Retinal pigment epithelial cell (primary cell): Measurements from ENCODE around the gene KAT8.
"Not testable (repeated sequence)": the region's sequence is repeated elsewhere in the genome, so short reads cannot be mapped to it uniquely, and the experiment has no call there.

ENCODE experiments used
- DNase-seq: peaks from one replicate; pipeline ENCODE4 v3.0.0-alpha.2; 2010; ENCODE audit warnings: low read depth
- H3K4me3 ChIP-seq: 2 replicates; pipeline ENCODE4 v1.5.1; 2011; ENCODE audit warnings: mild to moderate bottlenecking, low read length, control low read depth, moderate library complexity
- CTCF ChIP-seq: conservative IDR thresholded peaks from 2 replicates; pipeline ENCODE4 v1.5.1; 2011; ENCODE audit warnings: low read depth, low read length, control low read depth, inconsistent platforms

KAT8 gene

GRCh38 chr16:31133046-31133501 is 15.6 kb downstream of the KAT8 start:
- TF ChIP-seq CTCF: no peak

DNA sequence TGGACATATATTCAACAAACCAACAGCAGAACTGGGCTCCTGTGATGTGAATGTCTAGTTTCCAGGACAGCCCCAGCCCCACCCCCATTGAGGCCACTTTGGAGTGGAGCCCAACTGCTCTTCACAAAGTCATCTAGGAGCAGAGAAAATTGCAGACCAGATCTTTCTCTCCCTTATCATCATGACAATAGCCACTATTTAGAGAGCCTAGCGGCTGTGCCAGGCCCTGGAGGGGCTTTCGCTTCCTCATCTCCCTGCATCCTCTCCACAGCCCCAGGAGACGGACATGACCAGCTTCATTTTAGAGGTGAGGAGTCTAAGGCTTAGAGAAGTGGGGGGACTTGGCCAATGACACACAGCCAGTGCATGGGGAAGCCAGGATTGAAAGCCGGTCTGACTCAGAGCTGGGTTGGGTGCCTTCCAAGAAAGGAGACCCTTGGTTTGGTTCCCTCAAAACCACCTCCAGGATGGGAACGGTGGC is 16.7 kb downstream of the KAT8 start:
- H3K4me3 ChIP-seq: no peak overlapping the region

More at GRCh38 chr16:31133046-31133501, 15.6 kb downstream of the KAT8 start:
- H3K4me3 ChIP-seq: no peak overlapping the region
- no peak for DNase-seq

DNA sequence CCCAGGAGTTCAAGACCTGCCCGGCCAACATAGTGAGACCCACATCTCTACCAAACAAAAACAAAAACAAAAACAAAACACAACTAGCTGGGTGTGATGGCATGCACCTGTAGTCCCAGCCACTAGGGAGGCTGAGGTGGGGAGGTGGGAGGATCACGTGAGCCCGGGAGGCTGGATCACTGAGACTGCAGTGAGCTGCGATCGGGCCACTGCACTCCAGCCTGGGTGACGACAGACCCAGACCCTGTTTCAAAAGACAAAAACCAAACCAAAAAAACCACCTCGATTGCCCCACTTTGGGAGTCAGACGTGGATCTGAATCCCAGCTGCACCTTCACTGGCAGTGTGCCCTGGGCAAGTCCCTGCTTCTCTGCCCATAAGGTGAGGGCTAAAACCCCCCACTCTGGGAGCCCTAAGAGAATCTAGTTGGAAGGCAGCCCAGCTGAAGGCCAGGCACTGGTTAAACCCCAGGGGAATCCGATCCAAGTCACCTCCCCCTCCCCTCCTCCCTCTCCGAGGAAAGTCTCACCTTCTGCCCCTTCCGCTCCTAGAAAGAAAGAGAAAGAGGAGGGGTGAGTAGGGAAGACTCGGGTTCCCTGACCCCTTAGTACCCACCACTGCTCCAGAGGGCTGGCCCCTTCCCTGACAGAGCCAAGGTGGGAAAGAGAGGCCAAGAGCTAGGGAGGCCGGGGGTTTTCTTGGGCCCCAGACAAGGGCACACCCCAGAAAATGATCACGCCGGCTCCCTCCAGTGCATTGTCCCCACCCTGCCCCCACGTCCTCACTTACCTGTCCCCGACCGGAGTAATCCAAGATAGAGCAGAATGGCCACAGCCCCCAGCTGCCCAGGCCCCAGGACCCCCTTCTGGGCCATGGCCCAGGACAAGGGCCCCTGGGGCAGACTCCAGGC is 17.4 kb downstream of the KAT8 start:
- H3K4me3 ChIP-seq: peak overlapping the region; percentile 19
- no peak for TF ChIP-seq CTCF
- peak; percentile 28 for DNase-seq

More for the DNA sequence above, 16.7 kb downstream of the KAT8 start:
- no peak for TF ChIP-seq CTCF
- DNase-seq: no peak

DNA sequence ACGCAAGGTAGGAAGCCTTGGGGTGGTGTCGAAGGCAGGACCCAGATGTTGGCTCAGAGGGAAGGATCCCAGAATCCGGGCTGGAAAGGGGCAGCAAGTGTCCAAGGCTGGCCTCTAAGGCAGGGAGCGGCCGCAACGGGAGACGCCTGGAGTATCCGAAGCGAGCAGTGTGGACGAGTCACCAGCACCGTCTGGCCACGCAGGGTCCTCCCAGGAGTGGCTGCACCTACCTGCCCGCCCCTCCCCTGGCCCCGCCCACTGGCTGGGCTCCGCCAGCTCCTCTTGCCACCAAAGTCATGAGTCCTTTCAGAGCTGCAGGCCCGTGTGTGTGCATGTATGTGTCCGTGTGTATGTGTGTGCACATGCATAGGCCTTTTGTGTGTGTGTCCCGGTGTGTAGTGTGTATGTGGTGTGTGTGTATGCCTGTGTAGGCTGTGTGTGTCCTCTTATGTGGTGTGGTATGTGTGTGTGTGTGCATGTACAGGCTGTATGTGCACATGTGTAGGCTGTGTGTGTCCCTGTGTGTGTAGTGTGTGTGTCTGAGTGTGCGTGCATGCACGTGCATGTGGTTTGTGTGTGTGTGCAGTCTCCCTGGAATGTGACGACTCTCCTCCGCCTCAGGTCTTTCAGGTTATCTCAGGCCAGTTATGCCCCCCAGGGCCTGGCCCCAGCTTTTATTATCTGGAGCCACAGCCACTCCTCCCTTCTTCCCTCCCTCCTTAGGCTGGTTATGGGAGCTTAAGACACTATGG is 18.2 kb downstream of the KAT8 start, which contains the start of gene PRSS8:
Gene PRSS8, minus strand, starts transcription at position 193 of the 752 bp plus-strand sequence. CDS start 229 bp downstream, outside the sequence.
- DNase-seq: no peak
- peak within 1 kb of the TSS; percentile 19 for H3K4me3 ChIP-seq
- TF ChIP-seq CTCF: no peak

GRCh38 chr16:31136287-31136662 is 18.8 kb downstream of the KAT8 start:
- no peak for TF ChIP-seq CTCF

DNA sequence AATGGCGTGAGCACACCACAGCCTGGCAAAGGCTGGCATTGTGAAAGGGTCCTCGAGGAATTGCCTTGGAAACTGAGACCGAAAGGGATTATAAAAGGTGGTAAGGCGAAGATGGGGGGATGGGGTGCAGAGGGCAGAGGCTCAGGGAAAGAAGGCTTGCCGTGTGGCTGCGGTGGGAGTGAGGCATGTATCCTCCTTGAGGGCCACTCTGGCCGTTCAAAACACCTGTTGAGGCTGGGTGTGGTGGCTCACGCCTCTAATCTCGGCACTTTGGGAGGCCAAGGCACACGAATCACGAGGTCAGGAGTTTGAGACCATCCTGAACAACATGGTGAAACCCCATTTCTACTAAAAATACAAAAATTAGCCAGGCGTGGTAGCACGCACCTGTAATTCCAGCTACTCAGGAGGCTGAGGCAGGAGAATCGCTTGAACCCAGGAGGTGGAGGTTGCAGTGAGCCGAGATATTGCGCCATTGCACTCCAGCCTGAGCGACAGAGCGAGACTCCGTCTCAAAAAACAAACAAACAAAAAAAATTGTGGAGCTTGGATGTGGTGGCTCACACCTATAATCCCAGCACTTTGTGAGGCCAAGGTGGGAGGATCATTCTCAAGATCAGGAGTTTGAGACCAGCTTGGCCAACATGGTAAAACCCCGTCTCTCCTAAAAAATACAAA is 19.5 kb downstream of the KAT8 start:
- not testable (repeated sequence) for DNase-seq, H3K4me3 ChIP-seq

More at GRCh38 chr16:31136287-31136662, 18.8 kb downstream of the KAT8 start:
- H3K4me3 ChIP-seq: no peak overlapping the region
- no peak for DNase-seq
